ENCODE results near the gene ADH4. TPM values are rescaled to one million over a fixed set of nuclear protein-coding genes. Genes with fewer than 3 reads are reported as not detected.

ADH4 gene
- total and polyA plus RNA-seq, 2 donors (not counting 3 experiments of a cell fraction or from before 2014, with no cell fraction given): not detected

- Histone ChIP-seq H2AFZ (ENCODE audit: low read depth, low read length) (no peak overlapping the region), H3K9me3 (replicated peaks; ENCODE audit: control insufficient read depth, insufficient read depth, low read length) (no peaks in the 10 kb centered on the region), H3K4me2 (ENCODE audit: insufficient read depth, low read length) (no peak overlapping the region), H3K4me1 (ENCODE audit: control insufficient read depth, extremely low read depth, insufficient read depth, low read length) (no peaks in the 10 kb centered on the region), H3K36me3 (ENCODE audit: control insufficient read depth in 2 of 2, extremely low read depth in 1 of 2, insufficient read depth in 2 of 2, low read length in 2 of 2) (no peaks in the 10 kb centered on the region), H3K9me1 (replicated peaks; ENCODE audit: control insufficient read depth, extremely low read depth, insufficient read depth, low read length) (no peaks in the 10 kb centered on the region), H3K27ac (ENCODE audit: insufficient read depth, low read depth, low read length) (no peak overlapping the region), H4K20me1 (replicated peaks; ENCODE audit: control insufficient read depth, extremely low read depth, insufficient read depth, low read length) (no peaks in the 10 kb centered on the region), H3K9ac (replicated peaks; ENCODE audit: extremely low read depth, insufficient read depth, low read length) (no peak overlapping the region), H3K79me2 (ENCODE audit: control insufficient read depth, insufficient read depth, low read length) (no peaks in the 10 kb centered on the region), H3K27me3 (ENCODE audit: control insufficient read depth in 2 of 2, insufficient read depth in 2 of 2, low read length in 2 of 2) (no peaks in the 10 kb centered on the region), H3K4me3 (replicated peaks in 1 of 3; ENCODE audit: insufficient read depth in 1 of 3, low read depth in 1 of 3, low read length in 3 of 3) (no peak overlapping the region)
- ChIA-PET POLR2A (no interaction called here), CTCF (no interaction called here)
- intact Hi-C loops (cut with micrococcal nuclease) (no loop called here), dilution Hi-C loops (cut with MboI; ENCODE audit: extremely low pct_ligation_motif_present, low sequenced_read_pairs) (no loop called here)
- TF ChIP-seq JUN (IDR thresholded peaks at IDR 0.05; ENCODE audit: borderline replicate concordance, insufficient read depth, insufficient read length, low read depth): no peak
- TF ChIP-seq POLR2AphosphoS5 (IDR thresholded peaks at IDR 0.05; ENCODE audit: insufficient read depth, low read depth, low read length): no peak
- TF ChIP-seq EZH2 (IDR thresholded peaks at IDR 0.05; ENCODE audit: borderline replicate concordance, low read depth, low read length, severe bottlenecking): no peak
- TF ChIP-seq, protein P1, sequence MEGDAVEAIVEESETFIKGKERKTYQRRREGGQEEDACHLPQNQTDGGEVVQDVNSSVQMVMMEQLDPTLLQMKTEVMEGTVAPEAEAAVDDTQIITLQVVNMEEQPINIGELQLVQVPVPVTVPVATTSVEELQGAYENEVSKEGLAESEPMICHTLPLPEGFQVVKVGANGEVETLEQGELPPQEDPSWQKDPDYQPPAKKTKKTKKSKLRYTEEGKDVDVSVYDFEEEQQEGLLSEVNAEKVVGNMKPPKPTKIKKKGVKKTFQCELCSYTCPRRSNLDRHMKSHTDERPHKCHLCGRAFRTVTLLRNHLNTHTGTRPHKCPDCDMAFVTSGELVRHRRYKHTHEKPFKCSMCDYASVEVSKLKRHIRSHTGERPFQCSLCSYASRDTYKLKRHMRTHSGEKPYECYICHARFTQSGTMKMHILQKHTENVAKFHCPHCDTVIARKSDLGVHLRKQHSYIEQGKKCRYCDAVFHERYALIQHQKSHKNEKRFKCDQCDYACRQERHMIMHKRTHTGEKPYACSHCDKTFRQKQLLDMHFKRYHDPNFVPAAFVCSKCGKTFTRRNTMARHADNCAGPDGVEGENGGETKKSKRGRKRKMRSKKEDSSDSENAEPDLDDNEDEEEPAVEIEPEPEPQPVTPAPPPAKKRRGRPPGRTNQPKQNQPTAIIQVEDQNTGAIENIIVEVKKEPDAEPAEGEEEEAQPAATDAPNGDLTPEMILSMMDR (IDR thresholded peaks at IDR 0.05; ENCODE audit: extremely low read depth in 1 of 2, insufficient read depth in 1 of 2, low read depth in 1 of 2, low read length in 2 of 2): no peak
- TF ChIP-seq MAX (IDR thresholded peaks at IDR 0.05; ENCODE audit: insufficient read depth, insufficient read length): no peak
- no peak for TF ChIP-seq GATA2 (IDR thresholded peaks at IDR 0.05; ENCODE audit: insufficient read depth, insufficient read length, low read depth, low read length)
- no peak for TF ChIP-seq MYC (IDR thresholded peaks at IDR 0.05; ENCODE audit: low read depth, low read length)
- no peak for TF ChIP-seq FOS (IDR thresholded peaks at IDR 0.05; ENCODE audit: borderline replicate concordance, insufficient read depth, low read length)
- no peak for TF ChIP-seq POLR2A (IDR thresholded peaks at IDR 0.05; ENCODE audit: low read depth, low read length)
- no peak for FAIRE-seq
- no peak for DNase-seq (ENCODE audit: low read depth, low spot score)
- BruUV-seq (replicated peaks): no TSS peak
Observed at GRCh38 chr4:99159699-99160098, 15.6 kb upstream of the ADH4 start.
